ENCODE measurements around the gene ZSWIM4. TPM values are rescaled to one million over a fixed set of nuclear protein-coding genes. Genes with fewer than 3 reads are reported as not detected.
A peak's percentile ranks its signal among the peaks of the same experiment; 100 is the strongest.

Gene ZSWIM4
- polyA plus RNA-seq, 3 donors, result 0.19 to 1.1 (median 0.23) TPM

DNA sequence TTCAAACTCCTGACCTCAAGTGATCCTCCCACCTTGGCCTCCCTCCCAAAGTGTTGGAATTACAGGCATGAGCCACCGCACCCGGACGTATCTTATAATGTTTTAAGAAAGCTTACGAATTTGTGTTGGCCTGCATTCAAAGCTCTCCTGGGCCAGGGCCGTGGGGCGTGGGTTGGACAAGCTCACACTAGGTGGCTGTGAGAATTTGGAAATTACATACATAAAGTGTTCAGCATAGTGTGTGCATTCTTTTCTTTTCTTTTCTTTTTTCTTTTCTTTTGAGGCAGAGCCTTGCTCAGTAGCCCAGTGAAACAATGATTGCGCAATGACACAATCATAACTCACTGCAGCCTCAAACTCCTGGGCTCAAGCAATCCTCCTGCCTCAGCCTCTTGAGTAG is 2.6 kb downstream of the ZSWIM4 start:
- no peak overlapping the region for H3K27ac ChIP-seq (ENCODE audit: low read depth in 1 of 2, low read length in 2 of 2)
- H3K4me1 ChIP-seq (ENCODE audit: control insufficient read depth in 1 of 2, insufficient read depth in 2 of 2, low read length in 2 of 2), result peaks cover 26 to 27% of the 10 kb centered on the region in 2 donors
- WGBS (ENCODE audit: insufficient coverage), result no CpG with 5 or more reads among the region's 7 CpGs
- H3K79me2 ChIP-seq (ENCODE audit: insufficient read depth, low read length), result no peaks in the 10 kb centered on the region
- no peaks in the 10 kb centered on the region for H3K36me3 ChIP-seq (replicated peaks in 1 of 2; ENCODE audit: control insufficient read depth in 1 of 2, insufficient read depth in 2 of 2, low read length in 2 of 2)
- Mint-ChIP-seq H3K36me3 (peaks cover 2 to 12% of the 10 kb centered on the region in 2 donors), H3K4me3 (no peak overlapping the region), H3K27ac (peak overlapping the region in 3 of 7 donors; percentile 6 to 70 (median 65)), H3K4me1 (peaks cover 31% of the 10 kb centered on the region), H3K9me3 (peaks cover 0 to 2% (median 0%) of the 10 kb centered on the region in 7 donors), H3K27me3 (ENCODE audit: low read depth in 3 of 3) (peaks cover 0 to 9% (median 0%) of the 10 kb centered on the region in 3 donors)
- no peak overlapping the region for H3K9ac ChIP-seq (ENCODE audit: insufficient read depth, low read length, poor library complexity, severe bottlenecking)
- H3K27me3 ChIP-seq (ENCODE audit: control insufficient read depth in 2 of 2, insufficient read depth in 2 of 2, low read length in 2 of 2), result no peaks in the 10 kb centered on the region
- DNase-seq, result peak in 2 of 3 donors; percentile 20 to 26
- no peaks in the 10 kb centered on the region for H4K20me1 ChIP-seq (ENCODE audit: insufficient read depth, low read length)
- TF ChIP-seq CTCF (IDR thresholded peaks at IDR 0.05), result no peak
- no peak overlapping the region for H3K4me2 ChIP-seq (replicated peaks; ENCODE audit: extremely low read depth, low read length, poor library complexity, severe bottlenecking)
- no peak overlapping the region for H2AFZ ChIP-seq (ENCODE audit: insufficient read depth, low read depth, low read length, poor library complexity, severe bottlenecking)
- H3K9me3 ChIP-seq (replicated peaks in 1 of 2; ENCODE audit: control insufficient read depth in 1 of 2, insufficient read depth in 1 of 2, low read length in 2 of 2), result no peaks in the 10 kb centered on the region
- intact Hi-C loops (cut with micrococcal nuclease), result loop anchor here in 1 of 2 donors (5.0 kb wide), 2 partner anchors 34 to 66 kb away; no protein-coding TSS in a partner anchor
- H3K4me3 ChIP-seq (replicated peaks in 1 of 3; ENCODE audit: low read depth in 2 of 3, low read length in 3 of 3), result no peak overlapping the region

DNA sequence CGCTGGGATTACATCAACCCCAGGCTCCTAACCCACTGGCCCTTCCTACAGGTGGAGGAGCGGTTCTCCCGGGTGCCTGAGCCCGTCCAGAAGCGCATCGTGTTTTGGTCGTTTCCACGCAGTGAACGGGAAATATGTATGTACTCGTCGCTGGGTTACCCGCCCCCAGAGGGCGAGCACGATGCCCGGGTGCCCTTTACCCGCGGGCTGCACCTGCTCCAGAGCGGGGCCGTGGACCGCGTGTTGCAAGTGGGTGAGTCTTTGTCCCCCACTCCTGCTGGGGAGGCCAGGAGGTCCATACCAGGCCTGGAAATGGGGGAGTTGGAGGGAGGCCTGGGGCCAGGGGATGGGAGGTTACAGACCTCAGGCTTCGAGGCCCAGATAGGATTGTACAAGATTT is 4.4 kb downstream of the ZSWIM4 start:
- Histone ChIP-seq H3K9ac (ENCODE audit: insufficient read depth, low read length, poor library complexity, severe bottlenecking) (no peak overlapping the region), H3K79me2 (ENCODE audit: insufficient read depth, low read length) (no peaks in the 10 kb centered on the region), H3K27me3 (ENCODE audit: control insufficient read depth in 2 of 2, insufficient read depth in 2 of 2, low read length in 2 of 2) (no peaks in the 10 kb centered on the region), H3K36me3 (replicated peaks in 1 of 2; ENCODE audit: control insufficient read depth in 1 of 2, insufficient read depth in 2 of 2, low read length in 2 of 2) (no peaks in the 10 kb centered on the region), H2AFZ (ENCODE audit: insufficient read depth, low read depth, low read length, poor library complexity, severe bottlenecking) (no peak overlapping the region), H3K4me1 (ENCODE audit: control insufficient read depth in 1 of 2, insufficient read depth in 2 of 2, low read length in 2 of 2) (peaks cover 20 to 22% of the 10 kb centered on the region in 2 donors), H3K27ac (ENCODE audit: low read depth in 1 of 2, low read length in 2 of 2) (no peak overlapping the region), H3K9me3 (replicated peaks in 1 of 2; ENCODE audit: control insufficient read depth in 1 of 2, insufficient read depth in 1 of 2, low read length in 2 of 2) (no peaks in the 10 kb centered on the region), H4K20me1 (ENCODE audit: insufficient read depth, low read length) (no peaks in the 10 kb centered on the region), H3K4me2 (replicated peaks; ENCODE audit: extremely low read depth, low read length, poor library complexity, severe bottlenecking) (no peak overlapping the region), H3K4me3 (replicated peaks in 1 of 3; ENCODE audit: low read depth in 2 of 3, low read length in 3 of 3) (no peak overlapping the region)
- DNase-seq, result no peak
- peaks cover 0 to 6% (median 0%) of the 10 kb centered on the region in 3 donors for H3K27me3 Mint-ChIP-seq (ENCODE audit: low read depth in 3 of 3)
- 97% methylated on average over 21 of the region's 22 CpGs for WGBS (ENCODE audit: insufficient coverage)
- H3K27ac Mint-ChIP-seq, result no peak overlapping the region
- no peak for TF ChIP-seq CTCF (IDR thresholded peaks at IDR 0.05)
- H3K9me3 Mint-ChIP-seq, result peaks cover 0 to 2% (median 0%) of the 10 kb centered on the region in 7 donors
- peaks cover 3 to 15% of the 10 kb centered on the region in 2 donors for H3K36me3 Mint-ChIP-seq
- peaks cover 21% of the 10 kb centered on the region for H3K4me1 Mint-ChIP-seq
- peak overlapping the region in 1 of 2 donors; percentile 37 for H3K4me3 Mint-ChIP-seq
- intact Hi-C loops (cut with micrococcal nuclease), result loop anchor here in 1 of 2 donors (5.0 kb wide), 2 partner anchors 33 to 67 kb away; no protein-coding TSS in a partner anchor

Data from CD14-positive monocyte (primary cell).